ENCODE measurements around the gene NELL1.

- TF ChIP-seq POLR2A (IDR thresholded peaks at IDR 0.05): no peak
- no peak for TF ChIP-seq CTCF (IDR thresholded peaks at IDR 0.05)
- TF ChIP-seq POLR2AphosphoS5 (IDR thresholded peaks at IDR 0.05): no peak
Observed at GRCh38 chr11:21072558-21072957, 403.2 kb downstream of the NELL1 start.
